ENCODE data around the gene LRRC25. TPM values are rescaled to one million over a fixed set of nuclear protein-coding genes. Genes with fewer than 3 reads are reported as not detected.
A peak's percentile ranks its signal among the peaks of the same experiment; 100 is the strongest.

The LRRC25 gene
- total RNA-seq, 4 donors from 2014 or later: 0.34 to 4.2 (median 2.3) TPM

DNA sequence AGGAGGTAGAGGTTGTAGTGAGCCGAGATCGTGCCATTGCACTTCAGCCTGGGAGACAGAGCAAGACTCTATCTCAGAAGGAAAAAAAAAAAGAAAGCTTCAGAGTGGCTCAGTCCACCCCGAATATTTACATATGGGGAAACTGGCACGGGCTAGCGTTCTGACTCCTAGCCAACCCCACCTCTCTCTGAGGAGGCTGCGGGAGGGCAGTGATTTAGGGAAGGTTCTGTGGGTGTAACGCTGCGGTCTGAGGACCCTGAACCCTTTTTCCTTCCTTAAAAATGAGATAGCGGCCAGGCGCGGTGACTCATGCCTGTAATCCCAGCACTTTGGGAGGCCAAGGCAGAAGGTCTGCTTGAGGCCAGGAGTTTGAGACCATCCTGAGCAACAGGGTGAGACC, 5.0 kb downstream of the LRRC25 start:
- in situ Hi-C loops (cut with MboI; ENCODE audit: low sequenced_read_pairs in 4 of 4): no loop called here
- no peak for TF ChIP-seq CTCF (IDR thresholded peaks at IDR 0.05 in 4 of 5, conservative IDR thresholded peaks at IDR 0.05 in 1 of 5)
- TF ChIP-seq POLR2A (IDR thresholded peaks at IDR 0.05): no peak
- DNase-seq (peak in 1 of 2 donors; percentile 35), ATAC-seq (no peak)
- intact Hi-C loops (cut with DNase I; ENCODE audit: low total_unique reads): loop anchor here (5.0 kb wide), 1 partner anchor 40 kb away; no protein-coding TSS in a partner anchor
- H3K27ac ChIP-seq: no peak overlapping the region
- no peak overlapping the region for H3K4me3 ChIP-seq
- H3K36me3 ChIP-seq: no peaks in the 10 kb centered on the region
- H3K27me3 ChIP-seq: no peaks in the 10 kb centered on the region
- no peaks in the 10 kb centered on the region for H3K9me3 ChIP-seq
- H3K4me1 ChIP-seq: peaks cover 0 to 10% of the 10 kb centered on the region in 2 donors

GRCh38 chr19:18391509-18392075, 5.8 kb downstream of the LRRC25 start:
- intact Hi-C loops (cut with DNase I; ENCODE audit: low total_unique reads): loop anchor here (5.0 kb wide), 1 partner anchor 39 kb away; no protein-coding TSS in a partner anchor
- H3K9me3 ChIP-seq: no peaks in the 10 kb centered on the region
- peaks cover 0 to 6% of the 10 kb centered on the region in 2 donors for H3K4me1 ChIP-seq
- no peaks in the 10 kb centered on the region for H3K36me3 ChIP-seq
- no peak overlapping the region for H3K4me3 ChIP-seq
- H3K27me3 ChIP-seq: no peaks in the 10 kb centered on the region
- no peak overlapping the region for H3K27ac ChIP-seq
- DNase-seq: no peak
- ATAC-seq: no peak
- in situ Hi-C loops (cut with MboI; ENCODE audit: low sequenced_read_pairs in 4 of 4): no loop called here
- TF ChIP-seq CTCF (IDR thresholded peaks at IDR 0.05 in 4 of 5, conservative IDR thresholded peaks at IDR 0.05 in 1 of 5) (no peak), POLR2A (IDR thresholded peaks at IDR 0.05) (no peak)

- Histone ChIP-seq H3K27me3 (peaks cover 0 to 6% (median 0%) of the 10 kb centered on the region in 3 donors), H3K4me1 (peaks cover 0 to 9% of the 10 kb centered on the region in 2 donors), H3K27ac (no peak overlapping the region), H3K36me3 (no peaks in the 10 kb centered on the region), H3K9me3 (no peaks in the 10 kb centered on the region), H3K4me3 (no peak overlapping the region)
- no peak for TF ChIP-seq CTCF (IDR thresholded peaks at IDR 0.05 in 4 of 5, conservative IDR thresholded peaks at IDR 0.05 in 1 of 5)
- TF ChIP-seq POLR2A (IDR thresholded peaks at IDR 0.05): no peak
- intact Hi-C loops (cut with DNase I; ENCODE audit: low total_unique reads): loop anchor here (5.0 kb wide), 1 partner anchor 38 kb away; no protein-coding TSS in a partner anchor
- in situ Hi-C loops (cut with MboI; ENCODE audit: low sequenced_read_pairs in 4 of 4): no loop called here
- DNase-seq (no peak), ATAC-seq (no peak)
Observed at GRCh38 chr19:18390065-18390907, 7.1 kb downstream of the LRRC25 start.

DNA sequence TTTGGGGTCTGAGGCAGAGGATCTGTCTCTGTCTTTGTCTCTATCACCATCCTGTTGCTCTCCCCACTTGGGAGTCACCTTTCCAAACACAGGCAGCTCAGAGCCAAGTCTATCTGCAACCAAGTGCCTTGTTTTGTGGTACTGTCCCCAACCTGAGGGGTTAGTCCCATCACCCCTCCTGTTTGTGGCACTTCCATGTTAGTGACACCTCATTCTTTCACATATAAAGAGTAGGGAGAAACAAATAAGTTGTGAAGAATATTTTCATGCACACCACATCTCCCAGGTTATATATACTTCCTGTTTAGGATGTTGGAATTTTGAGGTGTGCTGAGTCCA, 7.7 kb downstream of the LRRC25 start:
- in situ Hi-C loops (cut with MboI; ENCODE audit: low sequenced_read_pairs in 4 of 4) (no loop called here), intact Hi-C loops (cut with DNase I; ENCODE audit: low total_unique reads) (loop anchor here (5.0 kb wide), 1 partner anchor 37 kb away; no protein-coding TSS in a partner anchor)
- Histone ChIP-seq H3K36me3 (no peaks in the 10 kb centered on the region), H3K4me3 (no peak overlapping the region), H3K4me1 (peaks cover 0 to 9% of the 10 kb centered on the region in 2 donors), H3K27ac (no peak overlapping the region), H3K27me3 (peaks cover 0 to 11% (median 0%) of the 10 kb centered on the region in 3 donors), H3K9me3 (no peaks in the 10 kb centered on the region)
- ATAC-seq (no peak), DNase-seq (no peak)
- no peak for TF ChIP-seq CTCF (IDR thresholded peaks at IDR 0.05 in 4 of 5, conservative IDR thresholded peaks at IDR 0.05 in 1 of 5)
